ENCODE measurements around the gene FGF22. TPM values are rescaled to one million over a fixed set of nuclear protein-coding genes. Genes with fewer than 3 reads are reported as not detected.

Gene FGF22
- polyA plus RNA-seq, 2 of the 4 experiments (the other 2 are of a cell fraction), result 0.13 to 1.0 TPM

- Histone ChIP-seq H3K4me1 (peaks cover 26% of the 10 kb centered on the region), H3K9me3 (no peaks in the 10 kb centered on the region), H3K4me2 (peak within 1 kb of the TSS; percentile 77), H3K27ac (peak within 1 kb of the TSS; percentile 99), H3K4me3 (peak within 1 kb of the TSS; percentile 64)
- FAIRE-seq (no peak), ATAC-seq (peak; percentile 2 to 9; a peak in 3 of 6 replicates), DNase-seq (ENCODE audit: low read depth in 1 of 2, low spot score in 1 of 2) (peak; percentile 28 to 55)
- 0% methylated on average over 6 of the region's 63 CpGs for WGBS (ENCODE audit: missing lambda C conversion rate)
- TF ChIP-seq NFE2L2 (conservative IDR thresholded peaks at IDR 0.05; ENCODE audit: low read length) (no peak), BHLHE40 (IDR thresholded peaks at IDR 0.05; ENCODE audit: low read depth, low read length) (no peak), FOSB (CRISPR knock-in tag; IDR thresholded peaks at IDR 0.05) (peak; percentile 58; the same call in 1 of the 2 replicates), MAFK (IDR thresholded peaks at IDR 0.05; ENCODE audit: partially characterized antibody) (no peak), POLR2A (IDR thresholded peaks at IDR 0.05; ENCODE audit: low read length) (peak; percentile 88), HOXA7 (CRISPR knock-in tag; IDR thresholded peaks at IDR 0.05) (0 out of 2 replicates have a peak, but pooled peaks have one; percentile 66), EHMT2 (IDR thresholded peaks at IDR 0.05; ENCODE audit: low read depth) (no peak), HOXB5 (CRISPR knock-in tag; IDR thresholded peaks at IDR 0.05) (peak; percentile 52; the same call in 1 of the 2 replicates), PHF8 (IDR thresholded peaks at IDR 0.05; ENCODE audit: borderline replicate concordance, low read depth) (peak; percentile 20; the same call in 1 of the 2 replicates), JUN (IDR thresholded peaks at IDR 0.05) (peak; percentile 22 to 70; a peak in 3 of 5 replicates), RARB (CRISPR knock-in tag; IDR thresholded peaks at IDR 0.05) (peak; percentile 74; the same call in 1 of the 2 replicates), CBX8 (IDR thresholded peaks at IDR 0.05) (no peak), BCL3 (IDR thresholded peaks at IDR 0.05) (peak; percentile 79), MYC (IDR thresholded peaks at IDR 0.05; ENCODE audit: borderline replicate concordance, low read length) (no peak), HMGXB4 (CRISPR knock-in tag; IDR thresholded peaks at IDR 0.05; ENCODE audit: borderline replicate concordance) (no peak), MAX (IDR thresholded peaks at IDR 0.05) (peak; percentile 15; the same call in 1 of the 2 replicates), TFCP2L1 (CRISPR knock-in tag; IDR thresholded peaks at IDR 0.05) (peak; percentile 87)
- POLR2A ChIA-PET, result interaction anchor here (0.7 to 2.8 kb wide), 5 partner anchors 13 to 105 kb away, joined by 3 to 26 read pairs (median 8); partner anchors contain the start of gene RNF126
- CTCF ChIA-PET, result interaction anchor here (0.6 to 1.8 kb wide), 7 partner anchors 33 to 92 kb away, joined by 3 to 7 read pairs (median 3); no protein-coding TSS in a partner anchor
Observed at GRCh38 chr19:676339-677105, 36.8 kb downstream of the FGF22 start, which contains the start of gene FSTL3. FSTL3 (plus strand) TSS chr19:676392; CDS start chr19:676424, 32 bp downstream.

- H3K27ac ChIP-seq, result peak overlapping the region; percentile 99
- no peaks in the 10 kb centered on the region for H3K9me3 ChIP-seq
- peaks cover 26% of the 10 kb centered on the region for H3K4me1 ChIP-seq
- FAIRE-seq, result no peak
- peak overlapping the region; percentile 77 for H3K4me2 ChIP-seq
- WGBS (ENCODE audit: missing lambda C conversion rate), result no CpG with 5 or more reads among the region's 15 CpGs
- ATAC-seq, result peak; percentile 32 to 65
- DNase-seq (ENCODE audit: low read depth in 1 of 2, low spot score in 1 of 2), result peak; percentile 61 to 86
- POLR2A ChIA-PET, result interaction anchor here (1.2 to 2.8 kb wide), 4 partner anchors 14 to 106 kb away, joined by 5 to 26 read pairs (median 9); partner anchors contain the start of gene RNF126
- H3K4me3 ChIP-seq, result peak overlapping the region; percentile 64
- CTCF ChIA-PET, result interaction anchor here (0.9 to 1.3 kb wide), 5 partner anchors 52 to 93 kb away, joined by 3 to 5 read pairs (median 3); no protein-coding TSS in a partner anchor
- TF ChIP-seq ZSCAN20 (CRISPR knock-in tag; IDR thresholded peaks at IDR 0.05) (no peak), SMC3 (IDR thresholded peaks at IDR 0.05) (no peak), ZFP36 (IDR thresholded peaks at IDR 0.05; ENCODE audit: borderline replicate concordance, partially characterized antibody) (peak; percentile 56), MAX (IDR thresholded peaks at IDR 0.05) (peak; percentile 87), EP300 (IDR thresholded peaks at IDR 0.05) (peak in 1 of 2 experiments; percentile 71; a peak in 1 of 5 replicates), CHD4 (IDR thresholded peaks at IDR 0.05; ENCODE audit: borderline replicate concordance) (no peak), FOSL2 (IDR thresholded peaks at IDR 0.05) (peak; percentile 30; the same call in 1 of the 2 replicates), FOSL2 (CRISPR knock-in tag; IDR thresholded peaks at IDR 0.05) (peak; percentile 77), MYC (IDR thresholded peaks at IDR 0.05; ENCODE audit: borderline replicate concordance, low read length) (peak; percentile 57; the same call in 1 of the 2 replicates), E2F6 (IDR thresholded peaks at IDR 0.05; ENCODE audit: borderline replicate concordance, low read depth) (peak; percentile 63; the same call in 1 of the 2 replicates), PBX3 (IDR thresholded peaks at IDR 0.05) (no peak; the same call in 1 of the 2 replicates), USF2 (IDR thresholded peaks at IDR 0.05) (no peak), CTCF (IDR thresholded peaks at IDR 0.05) (no peak)
Observed at GRCh38 chr19:677201-677600, 37.5 kb downstream of the FGF22 start.
